ENCODE measurements around the gene FLRT2. TPM values are rescaled to one million over a fixed set of nuclear protein-coding genes. Genes with fewer than 3 reads are reported as not detected.

Gene FLRT2
- total RNA-seq, 1 experiment from 2014 or later: 23.5 TPM

- no peak for DNase-seq
- Histone ChIP-seq H3K27me3 (no peaks in the 10 kb centered on the region), H3K9me3 (replicated peaks) (no peaks in the 10 kb centered on the region; the same call in 1 of the 2 replicates), H3K36me3 (peaks cover 2% of the 10 kb centered on the region; the same call in 1 of the 2 replicates), H3K4me3 (no peak overlapping the region), H3K4me1 (peaks cover 22% of the 10 kb centered on the region), H3K27ac (no peak overlapping the region)
Measured at GRCh38 chr14:85583380-85583779, 53.4 kb downstream of the FLRT2 start.

- H3K4me3 ChIP-seq: no peak overlapping the region
- H3K4me1 ChIP-seq: peaks cover 22% of the 10 kb centered on the region
- no peak overlapping the region for H3K27ac ChIP-seq
- no peak for DNase-seq
- no peaks in the 10 kb centered on the region for H3K27me3 ChIP-seq
- H3K9me3 ChIP-seq (replicated peaks): peaks cover 5% of the 10 kb centered on the region
- 0 out of 2 replicates have a peak, but pooled peaks cover under 1% of the 10 kb centered on the region for H3K36me3 ChIP-seq
Measured at GRCh38 chr14:85584481-85584880, 54.5 kb downstream of the FLRT2 start.

GRCh38 chr14:85587151-85587711 lies 57.3 kb downstream of the FLRT2 start:
- DNase-seq: peak; percentile 70 to 89
- no peaks in the 10 kb centered on the region for H3K27me3 ChIP-seq
- H3K4me3 ChIP-seq: no peak overlapping the region
- H3K36me3 ChIP-seq: no peaks in the 10 kb centered on the region
- peaks cover 5% of the 10 kb centered on the region; the same call in 1 of the 2 replicates for H3K9me3 ChIP-seq (replicated peaks)
- peaks cover 17% of the 10 kb centered on the region for H3K4me1 ChIP-seq
- peak overlapping the region; percentile 49 for H3K27ac ChIP-seq

- no peak for DNase-seq
- Histone ChIP-seq H3K4me3 (no peak overlapping the region), H3K27me3 (no peaks in the 10 kb centered on the region), H3K9me3 (replicated peaks) (peaks cover 5% of the 10 kb centered on the region; the same call in 1 of the 2 replicates), H3K27ac (no peak overlapping the region), H3K4me1 (peaks cover 20% of the 10 kb centered on the region), H3K36me3 (no peaks in the 10 kb centered on the region)
Measured at GRCh38 chr14:85590784-85591183, 60.8 kb downstream of the FLRT2 start.

GRCh38 chr14:85594217-85594616 lies 64.3 kb downstream of the FLRT2 start:
- no peaks in the 10 kb centered on the region for H3K27me3 ChIP-seq
- H3K36me3 ChIP-seq: no peaks in the 10 kb centered on the region
- no peak overlapping the region for H3K4me3 ChIP-seq
- DNase-seq: no peak
- peaks cover under 1% of the 10 kb centered on the region; the same call in 1 of the 2 replicates for H3K9me3 ChIP-seq (replicated peaks)
- 0 out of 2 replicates have a peak, but pooled peaks cover 8% of the 10 kb centered on the region for H3K4me1 ChIP-seq
- no peak overlapping the region for H3K27ac ChIP-seq

- no peaks in the 10 kb centered on the region for H3K9me3 ChIP-seq (replicated peaks)
- peak overlapping the region; percentile 18 for H3K4me3 ChIP-seq
- H3K27me3 ChIP-seq: no peaks in the 10 kb centered on the region
- H3K27ac ChIP-seq: peak overlapping the region; percentile 55
- no peaks in the 10 kb centered on the region for H3K36me3 ChIP-seq
- peak; percentile 62 to 72 for DNase-seq
- peaks cover 14% of the 10 kb centered on the region for H3K4me1 ChIP-seq
Measured at GRCh38 chr14:85595981-85596380, 66.0 kb downstream of the FLRT2 start.

GRCh38 chr14:85596562-85596961 lies 66.6 kb downstream of the FLRT2 start:
- DNase-seq: no peak
- no peaks in the 10 kb centered on the region for H3K36me3 ChIP-seq
- no peaks in the 10 kb centered on the region for H3K9me3 ChIP-seq (replicated peaks)
- peak overlapping the region; percentile 18 for H3K4me3 ChIP-seq
- no peaks in the 10 kb centered on the region for H3K27me3 ChIP-seq
- peak overlapping the region; percentile 55 for H3K27ac ChIP-seq
- H3K4me1 ChIP-seq: peaks cover 20% of the 10 kb centered on the region

GRCh38 chr14:85597701-85598100 lies 67.8 kb downstream of the FLRT2 start:
- Histone ChIP-seq H3K27me3 (no peaks in the 10 kb centered on the region), H3K36me3 (no peaks in the 10 kb centered on the region), H3K27ac (no peak overlapping the region), H3K9me3 (replicated peaks) (no peaks in the 10 kb centered on the region), H3K4me1 (peaks cover 24% of the 10 kb centered on the region), H3K4me3 (no peak overlapping the region)
- no peak for DNase-seq

GRCh38 chr14:85599939-85600338 lies 70.0 kb downstream of the FLRT2 start:
- DNase-seq: no peak
- Histone ChIP-seq H3K27me3 (no peaks in the 10 kb centered on the region), H3K36me3 (no peaks in the 10 kb centered on the region; the same call in 1 of the 2 replicates), H3K4me3 (no peak overlapping the region), H3K4me1 (peaks cover 24% of the 10 kb centered on the region), H3K27ac (no peak overlapping the region), H3K9me3 (replicated peaks) (no peaks in the 10 kb centered on the region)

- peak; percentile 82 to 88 for DNase-seq
- no peaks in the 10 kb centered on the region; the same call in 1 of the 2 replicates for H3K36me3 ChIP-seq
- no peaks in the 10 kb centered on the region for H3K27me3 ChIP-seq
- no peaks in the 10 kb centered on the region for H3K9me3 ChIP-seq (replicated peaks)
- no peak overlapping the region for H3K4me3 ChIP-seq
- peaks cover 21% of the 10 kb centered on the region for H3K4me1 ChIP-seq
- H3K27ac ChIP-seq: no peak overlapping the region
Measured at GRCh38 chr14:85601246-85601645, 71.3 kb downstream of the FLRT2 start.

- Histone ChIP-seq H3K27ac (no peak overlapping the region), H3K36me3 (no peaks in the 10 kb centered on the region; the same call in 1 of the 2 replicates), H3K9me3 (replicated peaks) (no peaks in the 10 kb centered on the region), H3K27me3 (no peaks in the 10 kb centered on the region), H3K4me3 (no peak overlapping the region), H3K4me1 (peaks cover 16% of the 10 kb centered on the region)
- no peak for DNase-seq
Measured at GRCh38 chr14:85601690-85602089, 71.7 kb downstream of the FLRT2 start.

- no peaks in the 10 kb centered on the region; the same call in 1 of the 2 replicates for H3K36me3 ChIP-seq
- H3K4me1 ChIP-seq: peaks cover 15% of the 10 kb centered on the region
- no peaks in the 10 kb centered on the region for H3K9me3 ChIP-seq (replicated peaks)
- H3K27me3 ChIP-seq: no peaks in the 10 kb centered on the region
- no peak for DNase-seq
- no peak overlapping the region for H3K27ac ChIP-seq
- no peak overlapping the region for H3K4me3 ChIP-seq
Measured at GRCh38 chr14:85602345-85602744, 72.4 kb downstream of the FLRT2 start.

- no peaks in the 10 kb centered on the region for H3K27me3 ChIP-seq
- no peaks in the 10 kb centered on the region; the same call in 1 of the 2 replicates for H3K36me3 ChIP-seq
- H3K27ac ChIP-seq: no peak overlapping the region
- peaks cover 15% of the 10 kb centered on the region for H3K4me1 ChIP-seq
- H3K4me3 ChIP-seq: no peak overlapping the region
- DNase-seq: no peak
- no peaks in the 10 kb centered on the region for H3K9me3 ChIP-seq (replicated peaks)
Measured at GRCh38 chr14:85604021-85604420, 74.1 kb downstream of the FLRT2 start.

GRCh38 chr14:85604714-85605113 lies 74.8 kb downstream of the FLRT2 start:
- H3K4me3 ChIP-seq: no peak overlapping the region
- no peaks in the 10 kb centered on the region; the same call in 1 of the 2 replicates for H3K36me3 ChIP-seq
- DNase-seq: no peak
- no peaks in the 10 kb centered on the region for H3K9me3 ChIP-seq (replicated peaks)
- peaks cover 15% of the 10 kb centered on the region for H3K4me1 ChIP-seq
- H3K27ac ChIP-seq: no peak overlapping the region
- no peaks in the 10 kb centered on the region for H3K27me3 ChIP-seq

- H3K4me3 ChIP-seq: no peak overlapping the region
- H3K27me3 ChIP-seq: no peaks in the 10 kb centered on the region
- H3K4me1 ChIP-seq: no peaks in the 10 kb centered on the region
- H3K36me3 ChIP-seq: no peaks in the 10 kb centered on the region; the same call in 1 of the 2 replicates
- no peaks in the 10 kb centered on the region for H3K9me3 ChIP-seq (replicated peaks)
- H3K27ac ChIP-seq: no peak overlapping the region
- DNase-seq: no peak
Measured at GRCh38 chr14:85607651-85608081, 77.7 kb downstream of the FLRT2 start.

GRCh38 chr14:85613496-85613895 lies 83.6 kb downstream of the FLRT2 start:
- no peak for DNase-seq
- peaks cover 4% of the 10 kb centered on the region; the same call in 1 of the 2 replicates for H3K4me1 ChIP-seq
- H3K9me3 ChIP-seq (replicated peaks): no peaks in the 10 kb centered on the region
- H3K27me3 ChIP-seq: no peaks in the 10 kb centered on the region
- H3K4me3 ChIP-seq: no peak overlapping the region
- peaks cover 7% of the 10 kb centered on the region; the same call in 1 of the 2 replicates for H3K36me3 ChIP-seq
- no peak overlapping the region for H3K27ac ChIP-seq
